K562 (cell line): ENCODE measurements around the gene TINAGL1. TPM values are rescaled to one million over a fixed set of nuclear protein-coding genes. Genes with fewer than 3 reads are reported as not detected.
"Not testable (repeated sequence)": the region's sequence is repeated elsewhere in the genome, so short reads cannot be mapped to it uniquely, and the experiment has no call there.

Experiments
- ATAC-seq: fragments of 200-7000 bp; cut with Tn5 transposase; 3 replicates; pipeline ENCODE4 v1.9.1; 2020; ENCODE audit warnings: moderate library complexity
- BruUV-seq: library from RNA; stranded (reverse); fragments of 400-500 nt; replicated peaks from 2 replicates; lab custom pipeline; 2021; lab: Mats Ljungman, UMichigan
- CTCF ChIA-PET: fragments of 300-600 bp; formaldehyde crosslinking; extraction: SDS; loops from one replicate; lab custom pipeline; 2021; ENCODE audit warnings: low intra/inter-chr PET ratio; lab: Yijun Ruan, JAX
- POLR2A ChIA-PET: fragments of 300-600, 350-650 bp; sonication (Branson Sonifier 250); formaldehyde crosslinking; extraction: SDS; loops from one replicate; lab custom pipeline; 2021; ENCODE audit warnings: antibody characterized with exemption, inconsistent platforms; lab: Yijun Ruan, JAX
- DNase-seq, 4 experiments: peaks; one replicate each; pipeline versions ENCODE4 v3.0.0 to v3.0.0-alpha.2; 2011 to 2018; ENCODE audit warnings: low spot score in 3 of 4, mixed read lengths in 3 of 4; ENCODE audit errors: extremely low read depth in 1 of 4
- FAIRE-seq: peaks from 2 replicates; lab custom pipeline; 2011; peaks lifted over from hg19 to GRCh38; lab: Jason Lieb, UNC
- H2AFZ ChIP-seq: 2 replicates; pipeline ENCODE4 v1.6.0; 2011; ENCODE audit warnings: low read depth, low read length, control low read depth, inconsistent platforms
- H3K27ac ChIP-seq: fragments of 200-600 bp; 3 replicates; pipeline ENCODE4 v1.8.0; 2011; ENCODE audit warnings: low read depth, mild to moderate bottlenecking, control low read depth, inconsistent platforms, low read length, moderate library complexity, mixed read lengths; ENCODE audit errors: extremely low read depth
- H3K27me3 ChIP-seq, 2 experiments: fragments of 300-600 bp in 1 of 2; 2 replicates in 1 of 2; 3 replicates in 1 of 2; pipeline versions ENCODE4 v1.6.0 to v1.8.0; 2011; ENCODE audit warnings: inconsistent platforms in 2 of 2, low read length in 2 of 2, mild to moderate bottlenecking in 1 of 2, mixed read lengths in 1 of 2, moderate library complexity in 1 of 2; ENCODE audit not compliant: control insufficient read depth in 2 of 2, insufficient read depth in 2 of 2
- H3K36me3 ChIP-seq: fragments of 300-600 bp; 3 replicates; pipeline ENCODE4 v1.8.0; 2011; ENCODE audit warnings: mild to moderate bottlenecking, low read length, inconsistent platforms; ENCODE audit not compliant: control insufficient read depth, insufficient read depth
- H3K4me1 ChIP-seq, 2 experiments: fragments of 200-600 bp in 1 of 2; replicated peaks in 1 of 2; 2 replicates in 1 of 2; 3 replicates in 1 of 2; pipeline versions ENCODE4 v1.5.1 to v1.8.0; 2011; ENCODE audit warnings: inconsistent platforms in 2 of 2, low read length in 2 of 2, mild to moderate bottlenecking in 1 of 2, mixed read lengths in 1 of 2, moderate library complexity in 1 of 2; ENCODE audit not compliant: control insufficient read depth in 2 of 2, insufficient read depth in 2 of 2
- H3K4me2 ChIP-seq: 2 replicates; pipeline ENCODE4 v1.6.1; 2011; ENCODE audit warnings: low read length, control low read depth, inconsistent platforms, mixed read lengths; ENCODE audit not compliant: insufficient read depth
- H3K4me3 ChIP-seq: fragments of 200-600 bp; sonication (generic), shearing (Covaris generic); 2 replicates; pipeline ENCODE4 v1.5.1; 2016; ENCODE audit warnings: control low read depth, inconsistent platforms
- H3K79me2 ChIP-seq: fragments of 200-600 bp; 3 replicates; pipeline ENCODE4 v1.8.0; 2011; ENCODE audit warnings: low read length, inconsistent platforms; ENCODE audit not compliant: control insufficient read depth, insufficient read depth
- H3K9ac ChIP-seq, 2 experiments: 2 replicates each; pipeline versions ENCODE4 v1.6.0 to v1.6.1; 2011; ENCODE audit warnings: low read depth in 2 of 2, low read length in 2 of 2, control low read depth in 1 of 2, inconsistent platforms in 1 of 2, mild to moderate bottlenecking in 1 of 2, mixed read lengths in 1 of 2; ENCODE audit not compliant: insufficient read depth in 1 of 2
- H3K9me1 ChIP-seq: one replicate; pipeline ENCODE4 v1.6.0; 2011; ENCODE audit warnings: inconsistent platforms, mild to moderate bottlenecking, low read length, moderate library complexity; ENCODE audit not compliant: control insufficient read depth, insufficient read depth
- H3K9me3 ChIP-seq: replicated peaks from 2 replicates; pipeline ENCODE4 v1.5.1; 2011; ENCODE audit warnings: low read depth, low read length, inconsistent platforms; ENCODE audit not compliant: control insufficient read depth, insufficient read depth
- H4K20me1 ChIP-seq: replicated peaks from 2 replicates; pipeline ENCODE4 v1.6.1; 2011; ENCODE audit warnings: low read length, inconsistent platforms, mixed read lengths; ENCODE audit not compliant: control insufficient read depth, insufficient read depth
- RAD21 ChIP-seq, 2 experiments: fragments of 250-450 bp in 1 of 2; fragments of 450-650 bp in 1 of 2; sonication (Bioruptor Pico) in 1 of 2; formaldehyde crosslinking in 1 of 2; IDR thresholded peaks in 1 of 2; conservative IDR thresholded peaks in 1 of 2; 2 replicates each; pipeline versions ENCODE4 v1.4.0 to v1.8.0; 2020 to 2022; ENCODE audit warnings: mild to moderate bottlenecking in 2 of 2, moderate library complexity in 1 of 2
- ZFP36 ChIP-seq: fragments of 150-350 bp; IDR thresholded peaks from 2 replicates; pipeline ENCODE4 v1.6.1; 2018; ENCODE audit warnings: low read length, low read depth; ENCODE audit not compliant: partially characterized antibody
- WGBS: fragments of 100-300 bp; shearing (Covaris generic); methylation state at CpG from one replicate; pipeline ENCODE4 v1.1.6; 2016; ENCODE audit warnings: low coverage, mixed read lengths; ENCODE audit not compliant: insufficient coverage; ENCODE audit errors: missing lambda C conversion rate; 5-methylcytosine and 5-hydroxymethylcytosine counted together
- in situ Hi-C: fragments of 300-500 bp; cut with MboI; formaldehyde crosslinking; loops from 4 replicates; pipeline ENCODE4 v1.15.0; 2018; ENCODE audit warnings: inconsistent platforms, mixed read lengths
- intact Hi-C: fragments of 100-400 bp; cut with micrococcal nuclease; formaldehyde crosslinking; loops from 2 replicates; pipeline ENCODE4 v1.14.2; 2022
- polyA plus RNA-seq, 8 experiments: library from polyadenylated mRNA; depleted of rRNA in 4 of 8; stranded (reverse) in 5 of 8; unstranded in 3 of 8; fragments of >200 nt; fragmentation: Nextera tagmentation in 2 of 8; fragmentation: Illumina TruSeq in 1 of 8; extraction: Ambion mirVana in 2 of 8; extraction: Trizol in 1 of 8; gene quantifications; 2 replicates each; pipeline versions ENCODE4 v1.2.1 to v1.2.3, GENCODE V29; 2011 to 2014; ENCODE audit warnings: inconsistent platforms in 1 of 8, missing spikeins in 1 of 8
- total RNA-seq, 7 experiments: library from RNA; depleted of rRNA in 6 of 7; stranded (reverse); fragments of >200 nt in 6 of 7; fragmentation: Illumina TruSeq in 2 of 7; extraction: Trizol in 2 of 7; gene quantifications; 2 replicates each; pipeline versions ENCODE4 v1.2.1 to v1.2.3, GENCODE V29; 2011 to 2021; ENCODE audit warnings: low replicate concordance in 1 of 7
- TF ChIP-seq, protein P1 (sequence below), 2 experiments: fragments of 200-800 bp in 1 of 2; sonication (Bioruptor generic) in 1 of 2; sonication (generic) in 1 of 2; formaldehyde crosslinking in 1 of 2; IDR thresholded peaks in 1 of 2; conservative IDR thresholded peaks in 1 of 2; 2 replicates each; pipeline versions ENCODE4 v1.5.0 to v1.6.1; 2016 to 2020; ENCODE audit warnings: missing compliant biosample characterization in 1 of 2, missing genetic modification characterization in 1 of 2, missing genetic modification reagents in 1 of 2

Gene TINAGL1
- total and polyA plus RNA-seq, 9 of the 15 experiments (the other 6 are each of a cell fraction or from before 2014, with no cell fraction given): 0.04 to 1.2 (median 0.07) TPM; not detected in 4

- TF ChIP-seq RAD21 (CRISPR knock-in tag; conservative IDR thresholded peaks at IDR 0.05 in 1 of 2, IDR thresholded peaks at IDR 0.05 in 1 of 2): no peak
- TF ChIP-seq ZFP36: peak; percentile 35
- TF ChIP-seq, protein P1, sequence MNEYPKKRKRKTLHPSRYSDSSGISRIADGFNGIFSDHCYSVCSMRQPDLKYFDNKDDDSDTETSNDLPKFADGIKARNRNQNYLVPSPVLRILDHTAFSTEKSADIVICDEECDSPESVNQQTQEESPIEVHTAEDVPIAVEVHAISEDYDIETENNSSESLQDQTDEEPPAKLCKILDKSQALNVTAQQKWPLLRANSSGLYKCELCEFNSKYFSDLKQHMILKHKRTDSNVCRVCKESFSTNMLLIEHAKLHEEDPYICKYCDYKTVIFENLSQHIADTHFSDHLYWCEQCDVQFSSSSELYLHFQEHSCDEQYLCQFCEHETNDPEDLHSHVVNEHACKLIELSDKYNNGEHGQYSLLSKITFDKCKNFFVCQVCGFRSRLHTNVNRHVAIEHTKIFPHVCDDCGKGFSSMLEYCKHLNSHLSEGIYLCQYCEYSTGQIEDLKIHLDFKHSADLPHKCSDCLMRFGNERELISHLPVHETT (CRISPR knock-in tag; conservative IDR thresholded peaks at IDR 0.05 in 1 of 2, IDR thresholded peaks at IDR 0.05 in 1 of 2): no peak
- 38% methylated on average over 36 of the region's 47 CpGs for WGBS
- Histone ChIP-seq H3K36me3 (no peaks in the 10 kb centered on the region), H3K9me1 (no peaks in the 10 kb centered on the region), H2AFZ (no peak overlapping the region), H3K4me1 (peaks cover 0 to 25% of the 10 kb centered on the region in 2 experiments; a peak in 2 of 5 replicates), H3K4me2 (no peak overlapping the region), H3K9ac (no peak overlapping the region), H3K27me3 (peaks cover 43 to 78% of the 10 kb centered on the region in 2 experiments), H4K20me1 (peaks cover 11% of the 10 kb centered on the region), H3K4me3 (no peak overlapping the region), H3K27ac (no peak overlapping the region), H3K9me3 (no peaks in the 10 kb centered on the region), H3K79me2 (no peaks in the 10 kb centered on the region)
- intact Hi-C loops (no loop called here), in situ Hi-C loops (no loop called here)
- ChIA-PET CTCF (no interaction called here), POLR2A (interaction anchor here (0.6 kb wide), 1 partner anchor 103 kb away, joined by 3 read pairs; no protein-coding TSS in a partner anchor)
- FAIRE-seq (no peak), DNase-seq (peak in 1 of 4 experiments; percentile 5), ATAC-seq (no peak)
- no TSS peak for BruUV-seq
Measured at GRCh38 chr1:31586376-31587327, 10.3 kb downstream of the TINAGL1 start.

DNA sequence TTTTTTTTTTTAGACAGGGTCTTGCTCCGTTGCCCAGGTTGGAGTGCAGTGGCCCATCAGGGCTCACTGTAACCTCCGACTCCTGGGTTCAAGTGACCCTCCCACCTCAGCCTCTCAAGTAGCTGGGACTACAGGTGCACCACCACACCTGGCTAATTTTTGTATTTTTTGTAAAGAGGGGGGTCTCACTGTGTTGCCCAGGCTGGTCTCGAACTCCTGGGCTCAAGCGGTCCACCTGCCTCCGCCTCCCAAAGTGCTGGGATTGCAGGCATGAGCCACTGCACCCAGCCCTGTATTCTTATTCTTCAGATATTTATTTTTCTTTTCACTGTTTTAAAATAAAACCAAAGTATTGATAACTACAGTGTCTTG is 11.0 kb downstream of the TINAGL1 start:
- Histone ChIP-seq H3K27me3 (peaks cover 42 to 78% of the 10 kb centered on the region in 2 experiments), H3K4me1 (peaks cover 0 to 25% of the 10 kb centered on the region in 2 experiments; a peak in 2 of 5 replicates), H4K20me1 (peaks cover 11% of the 10 kb centered on the region)
- BruUV-seq, H3K9me1 ChIP-seq, H3K36me3 ChIP-seq, H3K79me2 ChIP-seq, H3K4me3 ChIP-seq, ATAC-seq, H3K9ac ChIP-seq, CTCF ChIA-PET, FAIRE-seq, H3K9me3 ChIP-seq, H3K27ac ChIP-seq, H2AFZ ChIP-seq, DNase-seq, in situ Hi-C loops, intact Hi-C loops, H3K4me2 ChIP-seq: not testable (repeated sequence)
- POLR2A ChIA-PET: interaction anchor here (0.7 kb wide), 1 partner anchor 864 kb away, joined by 3 read pairs; no protein-coding TSS in a partner anchor
- 51% methylated on average over 5 of the region's 5 CpGs for WGBS
